Muscle of arm (tissue), 12 donors: ENCODE data around the gene GLTPD2. TPM values are rescaled to one million over a fixed set of nuclear protein-coding genes. Genes with fewer than 3 reads are reported as not detected.

ENCODE experiments used
- polyA plus RNA-seq, 12 donors: library from polyadenylated mRNA; unstranded; fragments of 120-200 nt; gene quantifications; one replicate each; pipeline ENCODE4 v1.2.1, GENCODE V29; 2013; ENCODE audit not compliant: insufficient read length in 12 of 12

The GLTPD2 gene
- polyA plus RNA-seq, 12 donors = 0.35 to 1.1 (median 0.51) TPM; not detected in 2

Other genes with a start within 250 kb of the GLTPD2 start
- 10 to 100 TPM in 11 of 12 donors, not detected in 1; 22.4 to 77.3 (median 29.3) TPM for gene MYBBP1A, start 233.6 kb upstream of the GLTPD2 start, polyA plus RNA-seq
- 1 to 10 TPM in 3 of 12 donors, under 1 TPM in 4, not detected in 5; 0.11 to 6.4 (median 0.34) TPM for gene GGT6, start 228.4 kb upstream of the GLTPD2 start, polyA plus RNA-seq
- 100 to 1,000 TPM in 5 of 12 donors, 10 to 100 TPM in 6, not detected in 1; 48.5 to 198 (median 98.3) TPM for gene SMTNL2, start 204.4 kb upstream of the GLTPD2 start, polyA plus RNA-seq
- gene ALOX15, start 147.3 kb upstream of the GLTPD2 start, polyA plus RNA-seq = 1 to 10 TPM in 2 of 12 donors, under 1 TPM in 8, not detected in 2; 0.19 to 2.0 (median 0.41) TPM
- gene PELP1, start 84.8 kb upstream of the GLTPD2 start, polyA plus RNA-seq = 10 to 100 TPM in 11 of 12 donors, not detected in 1; 26.2 to 56.6 (median 28.7) TPM
- gene ARRB2, start 78.3 kb upstream of the GLTPD2 start, polyA plus RNA-seq = 10 to 100 TPM in 11 of 12 donors, not detected in 1; 14.4 to 42.1 (median 18.9) TPM
- 10 to 100 TPM in 11 of 12 donors, not detected in 1; 15.7 to 30.1 (median 16.5) TPM for gene MED11, start 57.5 kb upstream of the GLTPD2 start, polyA plus RNA-seq
- under 1 TPM in 10 of 12 donors, not detected in 2; 0.08 to 0.68 (median 0.26) TPM for gene ZMYND15, start 49.1 kb upstream of the GLTPD2 start, polyA plus RNA-seq
- 10 to 100 TPM in 1 of 12 donors, 1 to 10 TPM in 9, not detected in 2; 3.6 to 10.6 (median 4.4) TPM for gene CXCL16, start 49.0 kb upstream of the GLTPD2 start, polyA plus RNA-seq
- under 1 TPM in 1 of 12 donors, not detected in 11; 0.43 TPM for gene TM4SF5, start 17.1 kb upstream of the GLTPD2 start, polyA plus RNA-seq
- 10 to 100 TPM in 1 of 12 donors, 1 to 10 TPM in 8, under 1 TPM in 1, not detected in 2; 0.86 to 10.1 (median 5.1) TPM for gene VMO1, start 2.6 kb upstream of the GLTPD2 start, polyA plus RNA-seq
- 100 to 1,000 TPM in 1 of 12 donors, 10 to 100 TPM in 10, not detected in 1; 54.7 to 102 (median 94.2) TPM for gene PSMB6, start 7.2 kb downstream of the GLTPD2 start, polyA plus RNA-seq
- gene PLD2, start 18.2 kb downstream of the GLTPD2 start, polyA plus RNA-seq = 10 to 100 TPM in 11 of 12 donors, not detected in 1; 19.6 to 47.2 (median 24.1) TPM
- gene MINK1, start 44.4 kb downstream of the GLTPD2 start, polyA plus RNA-seq = 10 to 100 TPM in 11 of 12 donors, not detected in 1; 21.5 to 61.5 (median 28.0) TPM
- gene C17orf107, start 110.6 kb downstream of the GLTPD2 start, polyA plus RNA-seq = 1 to 10 TPM in 8 of 12 donors, under 1 TPM in 3, not detected in 1; 0.70 to 9.2 (median 1.2) TPM
- 1 to 10 TPM in 11 of 12 donors, not detected in 1; 1.1 to 5.9 (median 1.6) TPM for gene CHRNE, start 114.1 kb downstream of the GLTPD2 start, polyA plus RNA-seq
- 1 to 10 TPM in 6 of 12 donors, under 1 TPM in 4, not detected in 2; 0.61 to 7.5 (median 1.1) TPM for gene GP1BA, start 143.3 kb downstream of the GLTPD2 start, polyA plus RNA-seq
- gene SLC25A11, start 151.1 kb downstream of the GLTPD2 start, polyA plus RNA-seq = 10 to 100 TPM in 11 of 12 donors, not detected in 1; 36.3 to 58.0 (median 46.4) TPM
- 100 to 1,000 TPM in 1 of 12 donors, 10 to 100 TPM in 10, not detected in 1; 65.5 to 159 (median 73.9) TPM for gene RNF167, start 151.3 kb downstream of the GLTPD2 start, polyA plus RNA-seq
- 100 to 1,000 TPM in 11 of 12 donors, not detected in 1; 260 to 767 (median 354) TPM for gene PFN1, start 159.6 kb downstream of the GLTPD2 start, polyA plus RNA-seq
- gene ENO3, start 162.2 kb downstream of the GLTPD2 start, polyA plus RNA-seq = 1,000 to 10,000 TPM in 10 of 12 donors, 100 to 1,000 TPM in 2; 501 to 7,271 (median 1,745) TPM
- gene SPAG7, start 178.9 kb downstream of the GLTPD2 start, polyA plus RNA-seq = 10 to 100 TPM in 11 of 12 donors, not detected in 1; 62.8 to 91.4 (median 84.4) TPM
- 10 to 100 TPM in 11 of 12 donors, not detected in 1; 13.8 to 52.0 (median 23.3) TPM for gene CAMTA2, start 198.7 kb downstream of the GLTPD2 start, polyA plus RNA-seq
- gene INCA1, start 208.6 kb downstream of the GLTPD2 start, polyA plus RNA-seq = 1 to 10 TPM in 10 of 12 donors, not detected in 2; 3.1 to 6.8 (median 4.7) TPM
- 100 to 1,000 TPM in 5 of 12 donors, 10 to 100 TPM in 6, not detected in 1; 66.2 to 127 (median 92.7) TPM for gene KIF1C, start 209.0 kb downstream of the GLTPD2 start, polyA plus RNA-seq
- under 1 TPM in 9 of 12 donors, not detected in 3; 0.05 to 0.45 (median 0.20) TPM for gene SLC52A1, start 246.5 kb downstream of the GLTPD2 start, polyA plus RNA-seq